ENCODE results near the gene AGXT2. TPM values are rescaled to one million over a fixed set of nuclear protein-coding genes. Genes with fewer than 3 reads are reported as not detected.

The AGXT2 gene
- not detected in 2 replicates for total RNA-seq

GRCh38 chr5:35047785-35048404 lies at the start of gene AGXT2:
AGXT2 (minus strand) TSS chr5:35047949; CDS start chr5:35047892, 57 bp downstream.

Other genes starting within 250 kb of the AGXT2 start
- 0.05 TPM in 1 of 2 replicates, not detected in the other for gene TTC23L, start 208.8 kb downstream of the AGXT2 start, total RNA-seq
- 10.8 and 27.3 TPM in 2 replicates for gene RAD1, start 132.4 kb downstream of the AGXT2 start, total RNA-seq
- gene BRIX1, start 132.2 kb downstream of the AGXT2 start, total RNA-seq: 35.1 and 45.6 TPM in 2 replicates
- 27.4 and 30.8 TPM in 2 replicates for gene DNAJC21, start 118.4 kb downstream of the AGXT2 start, total RNA-seq
- 0.05 TPM in 1 of 2 replicates, not detected in the other for gene PRLR, start 182.5 kb upstream of the AGXT2 start, total RNA-seq